ENCODE data around the gene STYX. TPM values are rescaled to one million over a fixed set of nuclear protein-coding genes. Genes with fewer than 3 reads are reported as not detected.

The STYX gene
- total RNA-seq, 1 donor from 2014 or later = 11.5 TPM

DNA sequence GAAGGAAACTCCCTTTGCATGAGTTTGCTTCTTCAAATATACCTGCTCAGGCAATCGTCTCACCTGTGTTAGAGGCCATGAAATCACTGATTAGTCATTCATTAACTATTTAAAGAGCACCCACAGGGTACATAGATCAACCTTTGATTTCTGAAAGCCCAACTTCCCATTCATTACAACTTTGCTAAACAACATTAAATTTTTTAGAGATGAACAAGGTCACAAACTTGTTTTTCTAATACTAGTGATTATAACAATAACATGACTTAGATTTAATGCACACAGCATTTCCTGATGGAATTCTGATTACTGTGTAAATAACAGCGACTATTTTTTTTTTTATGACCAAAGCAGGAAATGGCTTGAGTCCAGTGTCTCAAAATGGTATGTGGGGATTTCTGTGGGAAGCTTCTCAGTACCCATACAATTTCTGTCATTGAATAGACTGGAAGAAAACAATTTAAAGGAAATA is 29.2 kb upstream of the STYX start:
- H3K27me3 ChIP-seq = no peaks in the 10 kb centered on the region
- no peak overlapping the region for H3K4me3 ChIP-seq
- intact Hi-C loops (cut with DNase I) = no loop called here
- H3K27ac ChIP-seq = peak overlapping the region; percentile 2
- peaks cover 6% of the 10 kb centered on the region for H3K4me1 ChIP-seq
- H3K9me3 ChIP-seq = no peaks in the 10 kb centered on the region
- no peaks in the 10 kb centered on the region for H3K36me3 ChIP-seq
- TF ChIP-seq, protein P1, sequence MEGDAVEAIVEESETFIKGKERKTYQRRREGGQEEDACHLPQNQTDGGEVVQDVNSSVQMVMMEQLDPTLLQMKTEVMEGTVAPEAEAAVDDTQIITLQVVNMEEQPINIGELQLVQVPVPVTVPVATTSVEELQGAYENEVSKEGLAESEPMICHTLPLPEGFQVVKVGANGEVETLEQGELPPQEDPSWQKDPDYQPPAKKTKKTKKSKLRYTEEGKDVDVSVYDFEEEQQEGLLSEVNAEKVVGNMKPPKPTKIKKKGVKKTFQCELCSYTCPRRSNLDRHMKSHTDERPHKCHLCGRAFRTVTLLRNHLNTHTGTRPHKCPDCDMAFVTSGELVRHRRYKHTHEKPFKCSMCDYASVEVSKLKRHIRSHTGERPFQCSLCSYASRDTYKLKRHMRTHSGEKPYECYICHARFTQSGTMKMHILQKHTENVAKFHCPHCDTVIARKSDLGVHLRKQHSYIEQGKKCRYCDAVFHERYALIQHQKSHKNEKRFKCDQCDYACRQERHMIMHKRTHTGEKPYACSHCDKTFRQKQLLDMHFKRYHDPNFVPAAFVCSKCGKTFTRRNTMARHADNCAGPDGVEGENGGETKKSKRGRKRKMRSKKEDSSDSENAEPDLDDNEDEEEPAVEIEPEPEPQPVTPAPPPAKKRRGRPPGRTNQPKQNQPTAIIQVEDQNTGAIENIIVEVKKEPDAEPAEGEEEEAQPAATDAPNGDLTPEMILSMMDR (IDR thresholded peaks at IDR 0.05) = no peak
- TF ChIP-seq POLR2A (IDR thresholded peaks at IDR 0.05) (no peak), POLR2AphosphoS5 (IDR thresholded peaks at IDR 0.05; ENCODE audit: insufficient read depth in 1 of 2, low read depth in 1 of 2) (peak in 1 of 2 donors; percentile 31)
- no peak for DNase-seq (ENCODE audit: extremely low spot score in 2 of 2)

DNA sequence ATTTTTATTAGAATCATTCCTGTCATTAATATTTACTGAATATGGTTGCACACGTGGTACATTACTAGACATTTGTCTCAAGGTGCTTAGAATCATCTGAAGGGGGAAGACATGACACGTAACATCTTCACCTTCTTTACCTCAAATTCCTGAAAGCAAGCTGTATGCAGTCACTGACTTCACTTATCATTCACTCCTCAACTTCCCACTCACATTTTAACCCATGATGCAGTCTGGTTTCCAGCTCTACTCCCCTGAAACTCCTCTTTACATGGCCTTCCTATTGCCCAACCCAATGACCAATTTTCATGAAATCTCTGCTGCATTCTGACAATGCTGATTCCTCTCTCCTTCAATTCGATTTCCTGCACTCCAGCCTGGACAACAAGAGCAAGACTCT is 28.7 kb upstream of the STYX start:
- H3K27me3 ChIP-seq = no peaks in the 10 kb centered on the region
- TF ChIP-seq, protein P1 (IDR thresholded peaks at IDR 0.05) = no peak
- TF ChIP-seq POLR2AphosphoS5 (IDR thresholded peaks at IDR 0.05; ENCODE audit: insufficient read depth in 1 of 2, low read depth in 1 of 2) (no peak), POLR2A (IDR thresholded peaks at IDR 0.05) (no peak)
- no peak for DNase-seq (ENCODE audit: extremely low spot score in 2 of 2)
- intact Hi-C loops (cut with DNase I) = no loop called here
- H3K9me3 ChIP-seq = no peaks in the 10 kb centered on the region
- H3K36me3 ChIP-seq = no peaks in the 10 kb centered on the region
- no peak overlapping the region for H3K27ac ChIP-seq
- no peak overlapping the region for H3K4me3 ChIP-seq
- peaks cover 6% of the 10 kb centered on the region for H3K4me1 ChIP-seq

DNA sequence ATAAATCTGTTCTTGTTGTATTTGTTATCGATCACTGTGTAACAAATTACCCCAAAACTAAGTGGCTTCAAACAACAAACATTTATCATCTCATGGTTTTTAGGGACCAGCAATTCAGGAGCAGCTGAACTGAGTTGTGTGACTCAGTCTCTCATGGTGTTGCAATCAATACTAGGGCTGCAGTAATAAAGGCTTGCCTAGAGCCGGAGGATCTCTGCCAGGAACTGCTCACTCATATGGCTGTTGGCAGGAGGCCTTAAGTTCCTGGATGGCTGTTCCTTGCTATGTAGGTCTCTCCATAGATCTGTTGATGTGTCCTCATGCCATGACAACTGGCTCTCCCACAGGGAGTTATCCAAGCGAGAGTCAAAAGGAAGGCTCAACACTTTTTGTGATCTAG is 26.7 kb upstream of the STYX start:
- H3K27ac ChIP-seq = no peak overlapping the region
- TF ChIP-seq POLR2A (IDR thresholded peaks at IDR 0.05) = no peak
- TF ChIP-seq POLR2AphosphoS5 (IDR thresholded peaks at IDR 0.05; ENCODE audit: insufficient read depth in 1 of 2, low read depth in 1 of 2) = peak in 1 of 2 donors; percentile 40
- TF ChIP-seq, protein P1 (IDR thresholded peaks at IDR 0.05) = no peak
- no peak for DNase-seq (ENCODE audit: extremely low spot score in 2 of 2)
- no peaks in the 10 kb centered on the region for H3K36me3 ChIP-seq
- peaks cover 16% of the 10 kb centered on the region for H3K4me1 ChIP-seq
- no peaks in the 10 kb centered on the region for H3K9me3 ChIP-seq
- no peaks in the 10 kb centered on the region for H3K27me3 ChIP-seq
- H3K4me3 ChIP-seq = no peak overlapping the region
- intact Hi-C loops (cut with DNase I) = no loop called here

DNA sequence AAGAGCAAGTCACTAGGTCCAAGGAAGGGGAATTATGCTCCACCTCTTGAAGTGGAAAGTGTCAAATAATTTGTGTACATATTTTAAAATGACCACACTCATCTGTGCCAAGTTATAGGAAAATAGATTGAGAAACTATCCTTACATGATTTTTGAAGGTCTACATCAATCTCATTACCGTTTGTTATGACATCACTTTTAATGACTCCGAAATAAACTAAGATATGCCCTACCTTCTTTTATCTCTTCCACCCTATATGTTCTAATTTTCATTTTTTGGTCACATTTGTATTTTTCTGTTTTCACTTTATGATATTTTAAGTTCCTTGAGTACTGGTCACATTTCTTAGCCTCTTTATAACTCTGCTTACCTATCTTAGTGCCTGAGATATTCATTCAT is 26.3 kb upstream of the STYX start:
- no peak for DNase-seq (ENCODE audit: extremely low spot score in 2 of 2)
- TF ChIP-seq, protein P1 (IDR thresholded peaks at IDR 0.05) = no peak
- TF ChIP-seq POLR2A (IDR thresholded peaks at IDR 0.05) (no peak), POLR2AphosphoS5 (IDR thresholded peaks at IDR 0.05; ENCODE audit: insufficient read depth in 1 of 2, low read depth in 1 of 2) (no peak)
- Histone ChIP-seq H3K4me1 (peaks cover 21% of the 10 kb centered on the region), H3K27me3 (no peaks in the 10 kb centered on the region), H3K4me3 (no peak overlapping the region), H3K9me3 (no peaks in the 10 kb centered on the region), H3K36me3 (no peaks in the 10 kb centered on the region), H3K27ac (no peak overlapping the region)
- intact Hi-C loops (cut with DNase I) = no loop called here

DNA sequence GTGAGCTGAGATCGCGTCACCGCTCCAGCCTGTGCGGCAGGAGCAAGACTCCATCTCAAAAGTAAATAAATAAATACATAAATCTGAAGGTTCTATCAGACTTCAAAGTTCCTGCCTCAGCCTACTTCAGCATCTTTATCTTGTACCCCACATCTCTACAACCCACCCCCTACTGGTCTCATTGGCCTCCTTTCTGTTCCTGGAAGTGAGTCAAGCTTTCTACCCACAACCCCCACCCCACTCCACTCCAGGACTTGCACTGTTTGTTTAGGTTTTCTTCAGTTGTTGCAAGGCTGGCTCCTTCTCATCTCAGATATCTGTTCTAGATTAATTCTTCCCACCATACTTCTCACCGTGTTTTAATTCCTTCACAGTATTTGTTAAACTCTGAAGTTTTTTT is 23.7 kb upstream of the STYX start:
- Histone ChIP-seq H3K9me3 (no peaks in the 10 kb centered on the region), H3K27ac (peak overlapping the region; percentile 85), H3K4me1 (peaks cover 31% of the 10 kb centered on the region), H3K4me3 (peak overlapping the region; percentile 68 to 95), H3K36me3 (peaks cover 2 to 14% of the 10 kb centered on the region in 2 donors), H3K27me3 (no peaks in the 10 kb centered on the region)
- DNase-seq (ENCODE audit: extremely low spot score in 2 of 2) = no peak
- TF ChIP-seq, protein P1 (IDR thresholded peaks at IDR 0.05) = no peak
- no peak for TF ChIP-seq POLR2AphosphoS5 (IDR thresholded peaks at IDR 0.05; ENCODE audit: insufficient read depth in 1 of 2, low read depth in 1 of 2)
- TF ChIP-seq POLR2A (IDR thresholded peaks at IDR 0.05) = no peak
- intact Hi-C loops (cut with DNase I) = no loop called here

Data from vagina (tissue), 2 donors.